IMR-90 (cell line): Measurements from ENCODE around the gene NBEAL1. TPM values are rescaled to one million over a fixed set of nuclear protein-coding genes. Genes with fewer than 3 reads are reported as not detected.
A peak's percentile ranks its signal among the peaks of the same experiment; 100 is the strongest.

Experiments used
- ATAC-seq: fragments of 200-7000 bp; cut with Tn5 transposase; 2 replicates; pipeline ENCODE4 v1.9.1; 2020; ENCODE audit warnings: low read depth, mild to moderate bottlenecking, moderate library complexity
- BruUV-seq: library from RNA; stranded (reverse); fragments of 400-500 nt; replicated peaks from 2 replicates; lab custom pipeline; 2021; lab: Mats Ljungman, UMichigan
- CTCF ChIA-PET: fragments of 300-600 bp; formaldehyde crosslinking; extraction: SDS; loops from one replicate; lab custom pipeline; 2021; ENCODE audit warnings: antibody characterized with exemption; lab: Yijun Ruan, JAX
- POLR2A ChIA-PET: fragments of 300-600 bp; sonication (Branson Sonifier 250); formaldehyde crosslinking; loops from one replicate; lab custom pipeline; 2022; ENCODE audit warnings: antibody characterized with exemption; ENCODE audit not compliant: unreplicated experiment; lab: Charles Lee
- DNase-seq: peaks from one replicate; pipeline ENCODE4 v3.0.0; 2013
- H2AFZ ChIP-seq: replicated peaks from 2 replicates; pipeline ENCODE3; 2013; ENCODE audit warnings: low read length, mild to moderate bottlenecking; ENCODE audit not compliant: poor library complexity
- H2AK5ac ChIP-seq: 2 replicates; pipeline ENCODE4 v1.6.1; 2013; ENCODE audit warnings: low read depth, low read length, inconsistent platforms
- H2AK9ac ChIP-seq: replicated peaks from 2 replicates; pipeline ENCODE3; 2013; ENCODE audit warnings: mild to moderate bottlenecking, low read depth, low read length, moderate library complexity; ENCODE audit not compliant: poor library complexity
- H2BK120ac ChIP-seq: 2 replicates; pipeline ENCODE4 v1.6.1; 2013; ENCODE audit warnings: low read depth, low read length, inconsistent platforms
- H2BK15ac ChIP-seq: 3 replicates; pipeline ENCODE4 v1.6.1; 2013; ENCODE audit warnings: low read depth, low read length, inconsistent platforms
- H2BK20ac ChIP-seq: 2 replicates; pipeline ENCODE4 v1.6.1; 2013; ENCODE audit warnings: low read depth, mild to moderate bottlenecking, inconsistent platforms, low read length, moderate library complexity
- H2BK5ac ChIP-seq: 2 replicates; pipeline ENCODE4 v1.6.1; 2013; ENCODE audit warnings: mild to moderate bottlenecking, low read depth, low read length, inconsistent platforms; ENCODE audit not compliant: poor library complexity, severe bottlenecking
- H3K14ac ChIP-seq: replicated peaks from 2 replicates; pipeline ENCODE4 v1.6.1; 2013; ENCODE audit warnings: low read depth, low read length, inconsistent platforms
- H3K18ac ChIP-seq: 2 replicates; pipeline ENCODE4 v1.6.1; 2013; ENCODE audit warnings: low read depth, low read length, control low read depth
- H3K23ac ChIP-seq: 2 replicates; pipeline ENCODE4 v1.6.1; 2013; ENCODE audit warnings: low read depth, low read length, inconsistent platforms
- H3K27ac ChIP-seq: 2 replicates; pipeline ENCODE4 v1.5.1; 2013; ENCODE audit warnings: mild to moderate bottlenecking, control low read depth, low read length; ENCODE audit not compliant: insufficient read depth
- H3K27me3 ChIP-seq: 2 replicates; pipeline ENCODE4 v1.6.1; 2013; ENCODE audit warnings: low read length; ENCODE audit not compliant: control insufficient read depth, insufficient read depth
- H3K36me3 ChIP-seq: 2 replicates; pipeline ENCODE4 v1.6.1; 2013; ENCODE audit warnings: low read length, mixed read lengths; ENCODE audit not compliant: control insufficient read depth, insufficient read depth
- H3K4ac ChIP-seq: 2 replicates; pipeline ENCODE4 v1.6.1; 2013; ENCODE audit warnings: low read depth, low read length, inconsistent platforms
- H3K4me1 ChIP-seq: 2 replicates; pipeline ENCODE4 v1.6.1; 2013; ENCODE audit warnings: low read length, mixed read lengths; ENCODE audit not compliant: control insufficient read depth, insufficient read depth
- H3K4me2 ChIP-seq: 2 replicates; pipeline ENCODE4 v1.6.1; 2013; ENCODE audit warnings: low read depth, mild to moderate bottlenecking, control low read depth, low read length, moderate library complexity
- H3K4me3 ChIP-seq: 2 replicates; pipeline ENCODE4 v1.5.1; 2013; ENCODE audit warnings: low read depth, mild to moderate bottlenecking, control low read depth, low read length, moderate library complexity; ENCODE audit not compliant: insufficient read depth
- H3K56ac ChIP-seq: 2 replicates; pipeline ENCODE4 v1.6.1; 2013; ENCODE audit warnings: low read length, inconsistent platforms; ENCODE audit not compliant: insufficient read depth; ENCODE audit errors: extremely low read depth
- H3K79me1 ChIP-seq, 2 experiments: 2 replicates each; pipeline ENCODE4 v1.6.1; 2013; ENCODE audit warnings: low read length in 2 of 2, inconsistent platforms in 1 of 2, low read depth in 1 of 2
- H3K9ac ChIP-seq: 2 replicates; pipeline ENCODE4 v1.6.1; 2013; ENCODE audit warnings: low read depth, low read length, control low read depth
- H3K9me1 ChIP-seq: 2 replicates; pipeline ENCODE4 v1.6.1; 2013; ENCODE audit warnings: low read length, inconsistent platforms; ENCODE audit not compliant: insufficient read depth
- H3K9me3 ChIP-seq: 2 replicates; pipeline ENCODE4 v1.6.1; 2013; ENCODE audit warnings: low read length; ENCODE audit not compliant: control insufficient read depth, insufficient read depth
- H4K20me1 ChIP-seq: 2 replicates; pipeline ENCODE4 v1.6.1; 2013; ENCODE audit warnings: low read length, inconsistent platforms; ENCODE audit not compliant: insufficient read depth
- H4K5ac ChIP-seq: 2 replicates; pipeline ENCODE4 v1.6.1; 2013; ENCODE audit warnings: mild to moderate bottlenecking, low read depth, low read length, control low read depth
- H4K8ac ChIP-seq, 2 experiments: 2 replicates each; pipeline ENCODE4 v1.6.1; 2013; ENCODE audit warnings: low read depth in 2 of 2, low read length in 2 of 2, control low read depth in 1 of 2, inconsistent platforms in 1 of 2
- H4K91ac ChIP-seq: 2 replicates; pipeline ENCODE4 v1.6.1; 2013; ENCODE audit warnings: low read depth, low read length, inconsistent platforms; ENCODE audit not compliant: insufficient read depth
- BHLHE40 ChIP-seq: fragments of 150-350 bp; IDR thresholded peaks from 2 replicates; pipeline ENCODE4 v1.6.1; 2016; ENCODE audit warnings: mild to moderate bottlenecking, low read depth, low read length
- CEBPB ChIP-seq: IDR thresholded peaks from 2 replicates; pipeline ENCODE4 v1.6.1; 2012; ENCODE audit warnings: low read depth, low read length, improper control_type of control experiment
- CHD1 ChIP-seq: IDR thresholded peaks from 2 replicates; pipeline ENCODE4 v1.6.1; 2012; ENCODE audit warnings: low read depth, low read length, improper control_type of control experiment
- CTCF ChIP-seq: conservative IDR thresholded peaks from 2 replicates; pipeline ENCODE4 v1.5.1; 2012; ENCODE audit warnings: mild to moderate bottlenecking, low read depth, low read length, improper control_type of control experiment
- ELK1 ChIP-seq: fragments of 150-350 bp; IDR thresholded peaks from 2 replicates; pipeline ENCODE4 v1.6.1; 2016; ENCODE audit warnings: low read depth, mild to moderate bottlenecking, low read length, moderate library complexity, borderline replicate concordance
- FOS ChIP-seq: fragments of 150-350 bp; IDR thresholded peaks from 2 replicates; pipeline ENCODE4 v1.6.1; 2016; ENCODE audit warnings: low read depth, low read length
- MAFK ChIP-seq: IDR thresholded peaks from 2 replicates; pipeline ENCODE4 v1.6.1; 2012; ENCODE audit warnings: low read depth, low read length, improper control_type of control experiment
- MAZ ChIP-seq: IDR thresholded peaks from 2 replicates; pipeline ENCODE4 v1.6.1; 2012; ENCODE audit warnings: low read depth, mild to moderate bottlenecking, low read length, improper control_type of control experiment, moderate library complexity, borderline replicate concordance
- MXI1 ChIP-seq: IDR thresholded peaks from 2 replicates; pipeline ENCODE4 v1.6.1; 2012; ENCODE audit warnings: low read depth, mild to moderate bottlenecking, low read length, moderate library complexity, borderline replicate concordance
- NFE2L2 ChIP-seq: fragments of 150-350 bp; IDR thresholded peaks from 2 replicates; pipeline ENCODE4 v1.6.1; 2016; ENCODE audit warnings: low read depth, mild to moderate bottlenecking, low read length
- POLR2A ChIP-seq: IDR thresholded peaks from 2 replicates; pipeline ENCODE4 v1.6.1; 2012; ENCODE audit warnings: mild to moderate bottlenecking, low read depth, low read length
- RAD21 ChIP-seq: IDR thresholded peaks from 2 replicates; pipeline ENCODE4 v1.6.1; 2012; ENCODE audit warnings: low read length, improper control_type of control experiment
- RCOR1 ChIP-seq: IDR thresholded peaks from 2 replicates; pipeline ENCODE4 v1.6.1; 2012; ENCODE audit warnings: mild to moderate bottlenecking, low read length, improper control_type of control experiment; ENCODE audit not compliant: insufficient replicate concordance
- RFX5 ChIP-seq: IDR thresholded peaks from 2 replicates; pipeline ENCODE4 v1.8.0; 2012; ENCODE audit warnings: low read depth, mild to moderate bottlenecking, low read length, moderate library complexity
- SMC3 ChIP-seq: fragments of 150-350 bp; IDR thresholded peaks from 2 replicates; pipeline ENCODE4 v1.6.1; 2016; ENCODE audit warnings: low read depth, mild to moderate bottlenecking, antibody characterized with exemption, low read length, moderate library complexity
- USF2 ChIP-seq: fragments of 150-350 bp; IDR thresholded peaks from 2 replicates; pipeline ENCODE4 v1.6.1; 2017; ENCODE audit warnings: mild to moderate bottlenecking, antibody characterized with exemption, low read length, low read depth
- WGBS, 2 experiments: methylation state at CpG; one replicate each; pipeline versions ENCODE4 v1.1.5 to v1.1.7; 2013; ENCODE audit warnings: missing lambda C conversion rate in 2 of 2; ENCODE audit not compliant: insufficient read length in 1 of 2; ENCODE audit errors: extremely low coverage in 2 of 2; 5-methylcytosine and 5-hydroxymethylcytosine counted together
- dilution Hi-C: fragments of 300-500 bp; cut with HindIII; formaldehyde crosslinking; loops from one replicate; pipeline ENCODE4 v1.14.3; 2018; ENCODE audit warnings: low sequenced_read_pairs; ENCODE audit not compliant: unreplicated experiment
- in situ Hi-C: fragments of 300-500 bp; cut with MboI; formaldehyde crosslinking; loops from 3 replicates; pipeline ENCODE4 v1.14.3; 2019; ENCODE audit warnings: low sequenced_read_pairs, inconsistent platforms, mixed read lengths
- intact Hi-C: fragments of 100-400 bp; cut with micrococcal nuclease; formaldehyde crosslinking; loops from 2 replicates; pipeline ENCODE4 v1.10.0; 2022
- polyA plus RNA-seq, 3 experiments: library from polyadenylated mRNA; depleted of rRNA; stranded (reverse); fragments of >200 nt; gene quantifications; 2 replicates each; pipeline ENCODE4 v1.2.3, GENCODE V29; 2012; ENCODE audit warnings: low replicate concordance in 1 of 3
- total RNA-seq: library from RNA; depleted of rRNA; stranded (reverse); fragments of >200 nt; gene quantifications from 2 replicates; pipeline ENCODE4 v1.2.3, GENCODE V29; 2012

The NBEAL1 gene
- total and polyA plus RNA-seq, 2 of the 4 experiments (the other 2 are of a cell fraction), result 6.4 to 38.0 TPM

- Histone ChIP-seq H3K18ac (no peak overlapping the region), H2BK120ac (no peak overlapping the region), H2AFZ (no peak overlapping the region), H4K91ac (no peak overlapping the region), H3K4me2 (no peak overlapping the region), H3K27ac (no peak overlapping the region), H3K79me1 (peaks cover 0 to 6% of the 10 kb centered on the region in 2 experiments; a peak in 1 of 4 replicates), H3K9me1 (peaks cover 5% of the 10 kb centered on the region; the same call in 1 of the 2 replicates), H3K9me3 (no peaks in the 10 kb centered on the region), H3K36me3 (peaks cover 11% of the 10 kb centered on the region), H2AK9ac (no peak overlapping the region), H3K27me3 (no peaks in the 10 kb centered on the region), H2BK15ac (no peak overlapping the region), H4K5ac (no peak overlapping the region), H4K8ac (no peak overlapping the region), H2BK20ac (no peak overlapping the region), H3K23ac (no peak overlapping the region), H3K14ac (no peak overlapping the region), H2AK5ac (no peak overlapping the region), H3K4me3 (no peak overlapping the region), H3K4me1 (no peaks in the 10 kb centered on the region; the same call in 1 of the 2 replicates), H3K56ac (no peak overlapping the region), H2BK5ac (no peak overlapping the region), H4K20me1 (no peaks in the 10 kb centered on the region), H3K9ac (no peak overlapping the region), H3K4ac (no peak overlapping the region)
- TF ChIP-seq SMC3 (no peak), RFX5 (no peak), NFE2L2 (no peak), ELK1 (no peak), MAZ (no peak), CEBPB (no peak), RAD21 (no peak), FOS (no peak), USF2 (no peak), MXI1 (no peak), CHD1 (no peak), CTCF (no peak), MAFK (no peak), BHLHE40 (no peak), POLR2A (no peak), RCOR1 (no peak)
- WGBS, 2 experiments, result no CpG with 5 or more reads among the region's 1 CpG
- no TSS peak for BruUV-seq
- intact Hi-C loops, result no loop called here
- ATAC-seq (peak; percentile 29; the same call in 1 of the 2 replicates), DNase-seq (peak; percentile 10)
- ChIA-PET CTCF (interaction anchor here (0.6 kb wide), 1 partner anchor 454 kb away, joined by 4 read pairs; no protein-coding TSS in a partner anchor), POLR2A (interaction anchor here (0.6 kb wide), 1 partner anchor 8 kb away, joined by 3 read pairs; no protein-coding TSS in a partner anchor)
- in situ Hi-C loops, result no loop called here
- dilution Hi-C loops, result no loop called here
These were observed 160.7 kb downstream of the NBEAL1 start for GRCh38 chr2:203175371-203175770.
